IMR-90 (cell line): ENCODE data around the gene ACSF2. TPM values are rescaled to one million over a fixed set of nuclear protein-coding genes. Genes with fewer than 3 reads are reported as not detected.

ENCODE experiments used
- ATAC-seq: fragments of 200-7000 bp; cut with Tn5 transposase; 2 replicates; pipeline ENCODE4 v1.9.1; 2020; ENCODE audit warnings: low read depth, mild to moderate bottlenecking, moderate library complexity
- BruUV-seq: library from RNA; stranded (reverse); fragments of 400-500 nt; replicated peaks from 2 replicates; lab custom pipeline; 2021; lab: Mats Ljungman, UMichigan
- CTCF ChIA-PET: fragments of 300-600 bp; formaldehyde crosslinking; extraction: SDS; loops from one replicate; lab custom pipeline; 2021; ENCODE audit warnings: antibody characterized with exemption; lab: Yijun Ruan, JAX
- POLR2A ChIA-PET: fragments of 300-600 bp; sonication (Branson Sonifier 250); formaldehyde crosslinking; loops from one replicate; lab custom pipeline; 2022; ENCODE audit warnings: antibody characterized with exemption; ENCODE audit not compliant: unreplicated experiment; lab: Charles Lee
- DNase-seq: peaks from one replicate; pipeline ENCODE4 v3.0.0; 2013
- H2AFZ ChIP-seq: replicated peaks from 2 replicates; pipeline ENCODE3; 2013; ENCODE audit warnings: low read length, mild to moderate bottlenecking; ENCODE audit not compliant: poor library complexity
- H2AK5ac ChIP-seq: 2 replicates; pipeline ENCODE4 v1.6.1; 2013; ENCODE audit warnings: low read depth, low read length, inconsistent platforms
- H2AK9ac ChIP-seq: replicated peaks from 2 replicates; pipeline ENCODE3; 2013; ENCODE audit warnings: mild to moderate bottlenecking, low read depth, low read length, moderate library complexity; ENCODE audit not compliant: poor library complexity
- H2BK120ac ChIP-seq: 2 replicates; pipeline ENCODE4 v1.6.1; 2013; ENCODE audit warnings: low read depth, low read length, inconsistent platforms
- H2BK15ac ChIP-seq: 3 replicates; pipeline ENCODE4 v1.6.1; 2013; ENCODE audit warnings: low read depth, low read length, inconsistent platforms
- H2BK20ac ChIP-seq: 2 replicates; pipeline ENCODE4 v1.6.1; 2013; ENCODE audit warnings: low read depth, mild to moderate bottlenecking, inconsistent platforms, low read length, moderate library complexity
- H2BK5ac ChIP-seq: 2 replicates; pipeline ENCODE4 v1.6.1; 2013; ENCODE audit warnings: mild to moderate bottlenecking, low read depth, low read length, inconsistent platforms; ENCODE audit not compliant: poor library complexity, severe bottlenecking
- H3K14ac ChIP-seq: replicated peaks from 2 replicates; pipeline ENCODE4 v1.6.1; 2013; ENCODE audit warnings: low read depth, low read length, inconsistent platforms
- H3K18ac ChIP-seq: 2 replicates; pipeline ENCODE4 v1.6.1; 2013; ENCODE audit warnings: low read depth, low read length, control low read depth
- H3K23ac ChIP-seq: 2 replicates; pipeline ENCODE4 v1.6.1; 2013; ENCODE audit warnings: low read depth, low read length, inconsistent platforms
- H3K27ac ChIP-seq: 2 replicates; pipeline ENCODE4 v1.5.1; 2013; ENCODE audit warnings: mild to moderate bottlenecking, control low read depth, low read length; ENCODE audit not compliant: insufficient read depth
- H3K27me3 ChIP-seq: 2 replicates; pipeline ENCODE4 v1.6.1; 2013; ENCODE audit warnings: low read length; ENCODE audit not compliant: control insufficient read depth, insufficient read depth
- H3K36me3 ChIP-seq: 2 replicates; pipeline ENCODE4 v1.6.1; 2013; ENCODE audit warnings: low read length, mixed read lengths; ENCODE audit not compliant: control insufficient read depth, insufficient read depth
- H3K4ac ChIP-seq: 2 replicates; pipeline ENCODE4 v1.6.1; 2013; ENCODE audit warnings: low read depth, low read length, inconsistent platforms
- H3K4me1 ChIP-seq: 2 replicates; pipeline ENCODE4 v1.6.1; 2013; ENCODE audit warnings: low read length, mixed read lengths; ENCODE audit not compliant: control insufficient read depth, insufficient read depth
- H3K4me2 ChIP-seq: 2 replicates; pipeline ENCODE4 v1.6.1; 2013; ENCODE audit warnings: low read depth, mild to moderate bottlenecking, control low read depth, low read length, moderate library complexity
- H3K4me3 ChIP-seq: 2 replicates; pipeline ENCODE4 v1.5.1; 2013; ENCODE audit warnings: low read depth, mild to moderate bottlenecking, control low read depth, low read length, moderate library complexity; ENCODE audit not compliant: insufficient read depth
- H3K56ac ChIP-seq: 2 replicates; pipeline ENCODE4 v1.6.1; 2013; ENCODE audit warnings: low read length, inconsistent platforms; ENCODE audit not compliant: insufficient read depth; ENCODE audit errors: extremely low read depth
- H3K79me1 ChIP-seq, 2 experiments: 2 replicates each; pipeline ENCODE4 v1.6.1; 2013; ENCODE audit warnings: low read length in 2 of 2, inconsistent platforms in 1 of 2, low read depth in 1 of 2
- H3K9ac ChIP-seq: 2 replicates; pipeline ENCODE4 v1.6.1; 2013; ENCODE audit warnings: low read depth, low read length, control low read depth
- H3K9me1 ChIP-seq: 2 replicates; pipeline ENCODE4 v1.6.1; 2013; ENCODE audit warnings: low read length, inconsistent platforms; ENCODE audit not compliant: insufficient read depth
- H3K9me3 ChIP-seq: 2 replicates; pipeline ENCODE4 v1.6.1; 2013; ENCODE audit warnings: low read length; ENCODE audit not compliant: control insufficient read depth, insufficient read depth
- H4K20me1 ChIP-seq: 2 replicates; pipeline ENCODE4 v1.6.1; 2013; ENCODE audit warnings: low read length, inconsistent platforms; ENCODE audit not compliant: insufficient read depth
- H4K5ac ChIP-seq: 2 replicates; pipeline ENCODE4 v1.6.1; 2013; ENCODE audit warnings: mild to moderate bottlenecking, low read depth, low read length, control low read depth
- H4K8ac ChIP-seq, 2 experiments: 2 replicates each; pipeline ENCODE4 v1.6.1; 2013; ENCODE audit warnings: low read depth in 2 of 2, low read length in 2 of 2, control low read depth in 1 of 2, inconsistent platforms in 1 of 2
- H4K91ac ChIP-seq: 2 replicates; pipeline ENCODE4 v1.6.1; 2013; ENCODE audit warnings: low read depth, low read length, inconsistent platforms; ENCODE audit not compliant: insufficient read depth
- BHLHE40 ChIP-seq: fragments of 150-350 bp; IDR thresholded peaks from 2 replicates; pipeline ENCODE4 v1.6.1; 2016; ENCODE audit warnings: mild to moderate bottlenecking, low read depth, low read length
- CEBPB ChIP-seq: IDR thresholded peaks from 2 replicates; pipeline ENCODE4 v1.6.1; 2012; ENCODE audit warnings: low read depth, low read length, improper control_type of control experiment
- CHD1 ChIP-seq: IDR thresholded peaks from 2 replicates; pipeline ENCODE4 v1.6.1; 2012; ENCODE audit warnings: low read depth, low read length, improper control_type of control experiment
- FOS ChIP-seq: fragments of 150-350 bp; IDR thresholded peaks from 2 replicates; pipeline ENCODE4 v1.6.1; 2016; ENCODE audit warnings: low read depth, low read length
- MAFK ChIP-seq: IDR thresholded peaks from 2 replicates; pipeline ENCODE4 v1.6.1; 2012; ENCODE audit warnings: low read depth, low read length, improper control_type of control experiment
- MAZ ChIP-seq: IDR thresholded peaks from 2 replicates; pipeline ENCODE4 v1.6.1; 2012; ENCODE audit warnings: low read depth, mild to moderate bottlenecking, low read length, improper control_type of control experiment, moderate library complexity, borderline replicate concordance
- MXI1 ChIP-seq: IDR thresholded peaks from 2 replicates; pipeline ENCODE4 v1.6.1; 2012; ENCODE audit warnings: low read depth, mild to moderate bottlenecking, low read length, moderate library complexity, borderline replicate concordance
- NFE2L2 ChIP-seq: fragments of 150-350 bp; IDR thresholded peaks from 2 replicates; pipeline ENCODE4 v1.6.1; 2016; ENCODE audit warnings: low read depth, mild to moderate bottlenecking, low read length
- POLR2A ChIP-seq: IDR thresholded peaks from 2 replicates; pipeline ENCODE4 v1.6.1; 2012; ENCODE audit warnings: mild to moderate bottlenecking, low read depth, low read length
- RAD21 ChIP-seq: IDR thresholded peaks from 2 replicates; pipeline ENCODE4 v1.6.1; 2012; ENCODE audit warnings: low read length, improper control_type of control experiment
- RCOR1 ChIP-seq: IDR thresholded peaks from 2 replicates; pipeline ENCODE4 v1.6.1; 2012; ENCODE audit warnings: mild to moderate bottlenecking, low read length, improper control_type of control experiment; ENCODE audit not compliant: insufficient replicate concordance
- RFX5 ChIP-seq: IDR thresholded peaks from 2 replicates; pipeline ENCODE4 v1.8.0; 2012; ENCODE audit warnings: low read depth, mild to moderate bottlenecking, low read length, moderate library complexity
- SMC3 ChIP-seq: fragments of 150-350 bp; IDR thresholded peaks from 2 replicates; pipeline ENCODE4 v1.6.1; 2016; ENCODE audit warnings: low read depth, mild to moderate bottlenecking, antibody characterized with exemption, low read length, moderate library complexity
- WGBS, 2 experiments: methylation state at CpG; one replicate each; pipeline versions ENCODE4 v1.1.5 to v1.1.7; 2013; ENCODE audit warnings: missing lambda C conversion rate in 2 of 2; ENCODE audit not compliant: insufficient read length in 1 of 2; ENCODE audit errors: extremely low coverage in 2 of 2; 5-methylcytosine and 5-hydroxymethylcytosine counted together
- dilution Hi-C: fragments of 300-500 bp; cut with HindIII; formaldehyde crosslinking; loops from one replicate; pipeline ENCODE4 v1.14.3; 2018; ENCODE audit warnings: low sequenced_read_pairs; ENCODE audit not compliant: unreplicated experiment
- in situ Hi-C: fragments of 300-500 bp; cut with MboI; formaldehyde crosslinking; loops from 3 replicates; pipeline ENCODE4 v1.14.3; 2019; ENCODE audit warnings: low sequenced_read_pairs, inconsistent platforms, mixed read lengths
- intact Hi-C: fragments of 100-400 bp; cut with micrococcal nuclease; formaldehyde crosslinking; loops from 2 replicates; pipeline ENCODE4 v1.10.0; 2022
- polyA plus RNA-seq, 3 experiments: library from polyadenylated mRNA; depleted of rRNA; stranded (reverse); fragments of >200 nt; gene quantifications; 2 replicates each; pipeline ENCODE4 v1.2.3, GENCODE V29; 2012; ENCODE audit warnings: low replicate concordance in 1 of 3
- total RNA-seq: library from RNA; depleted of rRNA; stranded (reverse); fragments of >200 nt; gene quantifications from 2 replicates; pipeline ENCODE4 v1.2.3, GENCODE V29; 2012
- TF ChIP-seq, protein P1 (sequence below): conservative IDR thresholded peaks from 2 replicates; pipeline ENCODE4 v1.5.1; 2012; ENCODE audit warnings: mild to moderate bottlenecking, low read depth, low read length, improper control_type of control experiment
- TF ChIP-seq, protein P2 (sequence below): fragments of 150-350 bp; IDR thresholded peaks from 2 replicates; pipeline ENCODE4 v1.6.1; 2017; ENCODE audit warnings: mild to moderate bottlenecking, antibody characterized with exemption, low read length, low read depth
- TF ChIP-seq, protein P3 (sequence below): fragments of 150-350 bp; IDR thresholded peaks from 2 replicates; pipeline ENCODE4 v1.6.1; 2016; ENCODE audit warnings: low read depth, mild to moderate bottlenecking, low read length, moderate library complexity, borderline replicate concordance

The ACSF2 gene
- total and polyA plus RNA-seq, 2 of the 4 experiments (the other 2 are of a cell fraction): 18.5 to 27.2 TPM

DNA sequence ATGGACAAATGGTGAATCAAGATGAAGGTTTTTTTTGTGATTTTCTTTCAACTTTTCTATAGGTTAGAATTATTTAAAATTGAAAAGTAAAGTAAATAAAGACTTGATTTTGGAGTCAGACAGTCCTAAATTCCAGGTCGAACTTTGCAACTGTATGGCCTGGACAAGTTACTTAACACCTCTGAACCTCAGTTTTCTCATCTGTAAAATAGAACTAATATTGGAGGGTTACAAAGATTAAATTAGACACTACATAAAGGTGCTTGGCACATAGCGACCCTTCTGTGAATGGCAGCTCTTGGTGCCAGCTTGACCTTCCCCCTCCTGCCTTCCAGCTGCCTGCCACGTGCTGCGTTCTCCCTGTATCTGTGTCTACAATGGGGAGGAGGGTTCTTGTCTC is 55.6 kb downstream of the ACSF2 start:
- Histone ChIP-seq H4K5ac (no peak overlapping the region), H3K27ac (no peak overlapping the region), H3K9ac (no peak overlapping the region), H2AFZ (no peak overlapping the region), H4K20me1 (peaks cover 8% of the 10 kb centered on the region; the same call in 1 of the 2 replicates), H2BK5ac (no peak overlapping the region), H2BK15ac (no peak overlapping the region), H3K9me1 (peaks cover 7% of the 10 kb centered on the region; the same call in 1 of the 2 replicates), H3K4me2 (no peak overlapping the region), H3K79me1 (peaks cover 11 to 32% of the 10 kb centered on the region in 2 experiments; a peak in 3 of 4 replicates), H3K4me1 (peaks cover 4% of the 10 kb centered on the region), H4K8ac (no peak overlapping the region), H4K91ac (no peak overlapping the region), H2AK5ac (no peak overlapping the region), H3K9me3 (no peaks in the 10 kb centered on the region), H3K18ac (no peak overlapping the region), H3K23ac (no peak overlapping the region), H2BK20ac (no peak overlapping the region), H3K36me3 (peaks cover 18% of the 10 kb centered on the region), H2AK9ac (no peak overlapping the region), H3K4ac (no peak overlapping the region), H3K27me3 (no peaks in the 10 kb centered on the region), H2BK120ac (no peak overlapping the region), H3K4me3 (no peak overlapping the region), H3K14ac (no peak overlapping the region), H3K56ac (no peak overlapping the region)
- no TSS peak for BruUV-seq
- dilution Hi-C loops: no loop called here
- TF ChIP-seq, protein P1, sequence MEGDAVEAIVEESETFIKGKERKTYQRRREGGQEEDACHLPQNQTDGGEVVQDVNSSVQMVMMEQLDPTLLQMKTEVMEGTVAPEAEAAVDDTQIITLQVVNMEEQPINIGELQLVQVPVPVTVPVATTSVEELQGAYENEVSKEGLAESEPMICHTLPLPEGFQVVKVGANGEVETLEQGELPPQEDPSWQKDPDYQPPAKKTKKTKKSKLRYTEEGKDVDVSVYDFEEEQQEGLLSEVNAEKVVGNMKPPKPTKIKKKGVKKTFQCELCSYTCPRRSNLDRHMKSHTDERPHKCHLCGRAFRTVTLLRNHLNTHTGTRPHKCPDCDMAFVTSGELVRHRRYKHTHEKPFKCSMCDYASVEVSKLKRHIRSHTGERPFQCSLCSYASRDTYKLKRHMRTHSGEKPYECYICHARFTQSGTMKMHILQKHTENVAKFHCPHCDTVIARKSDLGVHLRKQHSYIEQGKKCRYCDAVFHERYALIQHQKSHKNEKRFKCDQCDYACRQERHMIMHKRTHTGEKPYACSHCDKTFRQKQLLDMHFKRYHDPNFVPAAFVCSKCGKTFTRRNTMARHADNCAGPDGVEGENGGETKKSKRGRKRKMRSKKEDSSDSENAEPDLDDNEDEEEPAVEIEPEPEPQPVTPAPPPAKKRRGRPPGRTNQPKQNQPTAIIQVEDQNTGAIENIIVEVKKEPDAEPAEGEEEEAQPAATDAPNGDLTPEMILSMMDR: no peak
- TF ChIP-seq RAD21 (no peak), NFE2L2 (no peak), MAZ (no peak), MAFK (no peak), CHD1 (no peak), BHLHE40 (no peak), POLR2A (no peak), SMC3 (no peak), MXI1 (no peak), RCOR1 (no peak), FOS (no peak), CEBPB (no peak), RFX5 (no peak)
- TF ChIP-seq, protein P2, sequence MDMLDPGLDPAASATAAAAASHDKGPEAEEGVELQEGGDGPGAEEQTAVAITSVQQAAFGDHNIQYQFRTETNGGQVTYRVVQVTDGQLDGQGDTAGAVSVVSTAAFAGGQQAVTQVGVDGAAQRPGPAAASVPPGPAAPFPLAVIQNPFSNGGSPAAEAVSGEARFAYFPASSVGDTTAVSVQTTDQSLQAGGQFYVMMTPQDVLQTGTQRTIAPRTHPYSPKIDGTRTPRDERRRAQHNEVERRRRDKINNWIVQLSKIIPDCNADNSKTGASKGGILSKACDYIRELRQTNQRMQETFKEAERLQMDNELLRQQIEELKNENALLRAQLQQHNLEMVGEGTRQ: no peak
- TF ChIP-seq, protein P3, sequence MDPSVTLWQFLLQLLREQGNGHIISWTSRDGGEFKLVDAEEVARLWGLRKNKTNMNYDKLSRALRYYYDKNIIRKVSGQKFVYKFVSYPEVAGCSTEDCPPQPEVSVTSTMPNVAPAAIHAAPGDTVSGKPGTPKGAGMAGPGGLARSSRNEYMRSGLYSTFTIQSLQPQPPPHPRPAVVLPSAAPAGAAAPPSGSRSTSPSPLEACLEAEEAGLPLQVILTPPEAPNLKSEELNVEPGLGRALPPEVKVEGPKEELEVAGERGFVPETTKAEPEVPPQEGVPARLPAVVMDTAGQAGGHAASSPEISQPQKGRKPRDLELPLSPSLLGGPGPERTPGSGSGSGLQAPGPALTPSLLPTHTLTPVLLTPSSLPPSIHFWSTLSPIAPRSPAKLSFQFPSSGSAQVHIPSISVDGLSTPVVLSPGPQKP: no peak
- intact Hi-C loops: loop anchor here (1.0 to 5.0 kb wide), 5 partner anchors 61 to 361 kb away; partner anchors contain the start of gene SPATA20
- no CpG with 5 or more reads among the region's 4 CpGs for WGBS, 2 experiments
- ChIA-PET CTCF (interaction anchor here (0.6 kb wide), 1 partner anchor 18 kb away, joined by 4 read pairs; no protein-coding TSS in a partner anchor), POLR2A (no interaction called here)
- in situ Hi-C loops: loop anchor here (10.0 kb wide), 1 partner anchor 213 kb away; no protein-coding TSS in a partner anchor
- ATAC-seq (no peak), DNase-seq (no peak)
